Chondrocyte (in vitro differentiated cells): ENCODE results near the gene GRID2. TPM values are rescaled to one million over a fixed set of nuclear protein-coding genes. Genes with fewer than 3 reads are reported as not detected.
A peak's percentile ranks its signal among the peaks of the same experiment; 100 is the strongest.

Source experiments
- DNase-seq: peaks from one replicate; pipeline ENCODE4 v3.0.0; 2021; ENCODE audit warnings: mixed read lengths, low spot score
- H3K27ac Mint-ChIP-seq: one replicate; pipeline ENCODE4 v1.8.0; 2021; ENCODE audit warnings: mild to moderate bottlenecking, moderate library complexity, mixed read lengths; ENCODE audit not compliant: unreplicated experiment
- H3K27me3 Mint-ChIP-seq: 2 replicates; pipeline ENCODE4 v1.8.0; 2021; ENCODE audit warnings: low read depth, mixed read lengths
- H3K36me3 Mint-ChIP-seq: 2 replicates; pipeline ENCODE4 v1.8.0; 2021; ENCODE audit warnings: low read depth, mixed read lengths
- H3K4me1 Mint-ChIP-seq: 2 replicates; pipeline ENCODE4 v1.8.0; 2021; ENCODE audit warnings: low read depth, mild to moderate bottlenecking, mixed read lengths
- H3K4me3 Mint-ChIP-seq: one replicate; pipeline ENCODE4 v1.8.0; 2021; ENCODE audit warnings: mild to moderate bottlenecking, moderate library complexity, mixed read lengths; ENCODE audit not compliant: unreplicated experiment
- H3K9me3 Mint-ChIP-seq: 2 replicates; pipeline ENCODE4 v1.8.0; 2021; ENCODE audit warnings: low read depth, mixed read lengths
- total RNA-seq: library from RNA; stranded (reverse); gene quantifications from 3 replicates; pipeline ENCODE4 v1.2.1, GENCODE V29; 2021
- TF ChIP-seq, protein P1 (sequence below): fragments of 200-600 bp; sonication (generic); IDR thresholded peaks from 2 replicates; pipeline ENCODE4 v1.5.0; 2021; ENCODE audit warnings: antibody characterized with exemption, mild to moderate bottlenecking, moderate library complexity

Gene GRID2
- total RNA-seq, 1 donor from 2014 or later: not detected

GRCh38 chr4:93394545-93395081 lies 1090.8 kb downstream of the GRID2 start:
- DNase-seq: no peak
- peaks cover 6% of the 10 kb centered on the region for H3K4me1 Mint-ChIP-seq
- TF ChIP-seq, protein P1, sequence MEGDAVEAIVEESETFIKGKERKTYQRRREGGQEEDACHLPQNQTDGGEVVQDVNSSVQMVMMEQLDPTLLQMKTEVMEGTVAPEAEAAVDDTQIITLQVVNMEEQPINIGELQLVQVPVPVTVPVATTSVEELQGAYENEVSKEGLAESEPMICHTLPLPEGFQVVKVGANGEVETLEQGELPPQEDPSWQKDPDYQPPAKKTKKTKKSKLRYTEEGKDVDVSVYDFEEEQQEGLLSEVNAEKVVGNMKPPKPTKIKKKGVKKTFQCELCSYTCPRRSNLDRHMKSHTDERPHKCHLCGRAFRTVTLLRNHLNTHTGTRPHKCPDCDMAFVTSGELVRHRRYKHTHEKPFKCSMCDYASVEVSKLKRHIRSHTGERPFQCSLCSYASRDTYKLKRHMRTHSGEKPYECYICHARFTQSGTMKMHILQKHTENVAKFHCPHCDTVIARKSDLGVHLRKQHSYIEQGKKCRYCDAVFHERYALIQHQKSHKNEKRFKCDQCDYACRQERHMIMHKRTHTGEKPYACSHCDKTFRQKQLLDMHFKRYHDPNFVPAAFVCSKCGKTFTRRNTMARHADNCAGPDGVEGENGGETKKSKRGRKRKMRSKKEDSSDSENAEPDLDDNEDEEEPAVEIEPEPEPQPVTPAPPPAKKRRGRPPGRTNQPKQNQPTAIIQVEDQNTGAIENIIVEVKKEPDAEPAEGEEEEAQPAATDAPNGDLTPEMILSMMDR: no peak
- H3K9me3 Mint-ChIP-seq: no peaks in the 10 kb centered on the region
- H3K27ac Mint-ChIP-seq: peak overlapping the region; percentile 23
- H3K4me3 Mint-ChIP-seq: no peak overlapping the region
- H3K27me3 Mint-ChIP-seq: peaks cover 2% of the 10 kb centered on the region
- H3K36me3 Mint-ChIP-seq: no peaks in the 10 kb centered on the region

DNA sequence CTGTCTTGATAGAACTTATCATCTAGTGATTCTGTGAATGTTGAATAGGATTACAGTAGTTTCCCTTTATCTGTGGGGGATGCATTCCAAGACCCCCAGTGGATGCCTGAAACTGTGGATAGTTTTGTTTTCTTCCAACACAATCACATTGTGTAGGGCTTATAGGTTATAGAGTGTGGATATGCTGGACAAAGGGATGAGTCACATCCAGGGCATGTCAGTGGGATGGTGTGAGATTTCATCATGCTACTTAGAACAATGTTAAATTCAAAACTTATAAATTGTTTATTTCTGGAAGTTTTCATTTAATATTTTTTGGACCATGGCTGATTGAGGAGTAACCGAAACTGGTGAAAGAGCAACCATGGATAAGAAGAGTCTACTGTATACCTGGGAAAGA lies 1092.5 kb downstream of the GRID2 start:
- Mint-ChIP-seq H3K4me1 (peaks cover 6% of the 10 kb centered on the region), H3K4me3 (no peak overlapping the region), H3K27me3 (peaks cover 2% of the 10 kb centered on the region), H3K9me3 (no peaks in the 10 kb centered on the region), H3K27ac (no peak overlapping the region), H3K36me3 (no peaks in the 10 kb centered on the region)
- TF ChIP-seq, protein P1: no peak
- DNase-seq: no peak

DNA sequence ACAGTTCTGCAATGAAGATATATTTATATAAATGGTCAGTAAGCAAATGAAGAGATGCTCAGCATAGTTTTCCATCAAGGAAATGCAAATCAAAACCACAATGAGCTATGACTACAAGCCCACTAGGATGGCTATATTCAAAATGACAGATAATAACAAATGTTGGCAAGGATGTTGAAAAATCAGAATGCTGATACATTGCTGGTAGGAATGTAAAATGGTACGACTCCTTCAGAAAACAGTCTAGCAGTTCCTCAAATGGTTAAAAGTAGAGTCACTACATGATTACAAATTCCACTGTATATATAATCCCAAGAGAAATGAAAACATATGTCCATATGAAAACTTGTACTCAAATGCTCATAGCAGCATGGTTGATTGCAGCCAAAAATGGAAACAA lies 1099.8 kb downstream of the GRID2 start:
- Mint-ChIP-seq H3K9me3 (no peaks in the 10 kb centered on the region), H3K4me1 (no peaks in the 10 kb centered on the region), H3K27ac (no peak overlapping the region), H3K36me3 (no peaks in the 10 kb centered on the region), H3K4me3 (no peak overlapping the region), H3K27me3 (peaks cover 10% of the 10 kb centered on the region)
- no peak for DNase-seq
- TF ChIP-seq, protein P1: no peak

DNA sequence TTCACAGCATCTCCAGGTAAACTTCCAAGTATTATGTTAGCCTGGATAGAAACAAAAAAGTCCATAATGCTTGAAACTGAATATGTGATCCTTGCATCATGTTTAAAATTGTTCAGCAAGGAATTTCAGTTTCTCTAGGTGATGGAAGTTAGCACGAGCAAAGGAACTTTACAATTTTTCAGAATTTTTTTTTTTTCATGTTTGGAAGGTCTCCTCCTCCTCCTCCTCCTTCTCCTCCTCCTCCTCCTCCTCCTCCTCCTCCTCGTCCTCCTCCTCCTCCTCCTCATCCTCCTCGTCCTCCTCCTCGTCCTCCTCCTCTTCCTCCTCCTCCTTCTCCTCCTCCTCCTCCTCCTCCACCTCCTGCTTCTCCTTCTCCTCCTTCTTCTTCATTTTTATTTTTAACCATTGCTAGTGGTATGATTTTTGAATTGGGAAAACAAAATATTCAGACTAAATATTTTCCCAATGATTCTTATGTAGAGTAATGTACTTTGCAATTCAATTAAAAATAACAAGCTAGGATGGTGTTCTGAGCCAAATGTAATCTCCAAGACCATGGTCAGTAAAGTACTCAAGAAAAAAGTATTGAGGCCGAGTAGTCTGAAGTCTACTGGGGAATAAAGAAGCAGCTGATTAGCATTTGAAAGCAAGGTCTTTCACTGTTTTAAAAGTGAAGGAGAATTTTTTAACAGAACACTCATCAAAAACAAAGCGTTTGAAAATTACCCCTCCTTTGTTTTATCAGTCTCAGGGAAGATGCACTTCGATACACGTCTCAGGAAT lies 1103.9 kb downstream of the GRID2 start:
- H3K27ac Mint-ChIP-seq: no peak overlapping the region
- H3K4me3 Mint-ChIP-seq: no peak overlapping the region
- no peaks in the 10 kb centered on the region for H3K4me1 Mint-ChIP-seq
- no peaks in the 10 kb centered on the region for H3K36me3 Mint-ChIP-seq
- no peaks in the 10 kb centered on the region for H3K9me3 Mint-ChIP-seq
- TF ChIP-seq, protein P1: no peak
- no peak for DNase-seq
- H3K27me3 Mint-ChIP-seq: peaks cover 22% of the 10 kb centered on the region

- H3K27ac Mint-ChIP-seq: no peak overlapping the region
- H3K4me3 Mint-ChIP-seq: no peak overlapping the region
- no peaks in the 10 kb centered on the region for H3K4me1 Mint-ChIP-seq
- TF ChIP-seq, protein P1: no peak
- no peaks in the 10 kb centered on the region for H3K9me3 Mint-ChIP-seq
- no peak for DNase-seq
- peaks cover 22% of the 10 kb centered on the region for H3K27me3 Mint-ChIP-seq
- H3K36me3 Mint-ChIP-seq: no peaks in the 10 kb centered on the region
Measured at GRCh38 chr4:93409035-93409434, 1105.3 kb downstream of the GRID2 start.
